ENCODE data around the gene KLHL40.

The KLHL40 gene

DNA sequence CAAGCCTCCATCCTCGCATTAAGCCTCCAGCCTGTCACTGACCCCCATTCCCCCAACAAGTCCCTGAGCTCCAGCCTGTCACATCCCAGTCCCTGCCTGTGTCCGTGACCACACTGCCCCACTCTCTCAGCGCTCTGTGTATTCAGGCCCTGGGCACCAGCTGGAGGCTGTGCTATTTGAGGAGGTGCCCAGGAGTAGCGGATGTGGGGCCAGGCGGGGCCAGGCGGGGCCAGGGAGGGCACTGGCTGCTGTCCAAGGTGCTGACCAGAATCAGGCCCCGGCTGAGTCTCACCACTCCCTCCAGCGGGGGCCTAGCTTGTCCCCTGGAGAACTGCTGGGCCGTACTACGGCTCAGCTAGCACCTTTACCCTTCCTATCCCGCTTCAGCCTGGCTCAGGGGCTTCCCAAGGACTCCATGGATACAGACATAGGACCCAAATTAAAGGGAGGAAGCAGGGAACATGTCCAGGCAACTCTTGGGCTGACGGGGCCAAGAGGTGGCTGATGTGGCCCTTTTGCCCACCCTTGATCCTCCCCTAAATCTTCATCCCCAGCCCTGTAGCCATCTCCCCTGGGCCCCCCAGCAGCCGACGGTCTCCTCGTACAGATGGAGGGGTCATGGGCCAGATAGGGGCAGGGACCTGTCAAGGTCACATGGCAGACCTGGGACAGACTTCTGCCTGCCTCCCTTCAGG lies 16.2 kb downstream of the KLHL40 start:
- DNase-seq (ENCODE audit: insufficient read length, low spot score) (peak; percentile 62), FAIRE-seq (no peak)

DNA sequence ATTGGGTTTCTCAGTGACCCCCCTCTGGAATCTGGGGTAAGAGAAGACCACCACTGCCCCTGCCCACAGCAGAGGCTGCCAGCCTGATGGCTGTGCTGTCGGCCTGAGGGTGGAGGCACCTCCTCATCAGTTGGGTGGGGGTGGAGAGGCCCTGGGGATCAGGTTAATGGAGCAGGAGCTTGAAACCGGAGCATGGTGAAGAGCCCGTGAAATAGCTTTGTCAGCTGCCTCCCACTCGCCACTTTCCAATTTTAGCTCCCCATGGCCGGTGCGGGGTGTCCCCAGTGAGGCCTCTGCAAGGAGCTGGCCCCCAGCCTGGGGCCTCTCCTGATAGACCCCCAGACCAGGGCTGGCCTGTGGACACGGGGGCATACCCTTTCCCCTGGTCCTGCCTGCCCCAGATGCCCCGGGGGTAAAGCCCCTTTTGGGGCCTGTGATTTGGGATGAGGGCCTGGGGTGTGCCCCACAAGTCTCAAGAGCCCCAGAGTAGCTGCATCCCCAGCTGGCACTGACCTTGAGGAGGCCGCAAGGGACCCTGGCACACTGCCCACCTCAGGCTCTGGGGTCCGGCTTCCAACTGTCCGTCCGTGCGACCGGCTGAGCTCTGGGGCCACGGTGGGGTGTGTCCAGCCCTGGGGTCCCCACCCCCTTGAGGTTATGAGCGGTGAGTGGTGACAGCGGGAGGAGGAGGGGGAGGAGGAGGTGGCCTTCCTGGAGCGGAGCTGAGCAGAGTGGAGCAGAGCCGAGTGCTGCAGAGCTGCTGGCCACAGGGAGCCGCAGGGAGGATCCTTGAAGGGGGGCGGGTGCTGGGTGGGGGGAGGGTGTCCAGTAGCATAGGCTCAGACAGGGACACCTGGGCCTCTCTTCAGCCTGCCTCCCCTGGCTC lies 17.0 kb downstream of the KLHL40 start, which contains the start of gene HHATL:
Gene HHATL, minus strand, starts transcription at position 733 of the 886 bp plus-strand sequence. CDS start 1,972 bp downstream, outside the sequence.
- no peak for DNase-seq (ENCODE audit: insufficient read length, low spot score)
- FAIRE-seq, result no peak

DNA sequence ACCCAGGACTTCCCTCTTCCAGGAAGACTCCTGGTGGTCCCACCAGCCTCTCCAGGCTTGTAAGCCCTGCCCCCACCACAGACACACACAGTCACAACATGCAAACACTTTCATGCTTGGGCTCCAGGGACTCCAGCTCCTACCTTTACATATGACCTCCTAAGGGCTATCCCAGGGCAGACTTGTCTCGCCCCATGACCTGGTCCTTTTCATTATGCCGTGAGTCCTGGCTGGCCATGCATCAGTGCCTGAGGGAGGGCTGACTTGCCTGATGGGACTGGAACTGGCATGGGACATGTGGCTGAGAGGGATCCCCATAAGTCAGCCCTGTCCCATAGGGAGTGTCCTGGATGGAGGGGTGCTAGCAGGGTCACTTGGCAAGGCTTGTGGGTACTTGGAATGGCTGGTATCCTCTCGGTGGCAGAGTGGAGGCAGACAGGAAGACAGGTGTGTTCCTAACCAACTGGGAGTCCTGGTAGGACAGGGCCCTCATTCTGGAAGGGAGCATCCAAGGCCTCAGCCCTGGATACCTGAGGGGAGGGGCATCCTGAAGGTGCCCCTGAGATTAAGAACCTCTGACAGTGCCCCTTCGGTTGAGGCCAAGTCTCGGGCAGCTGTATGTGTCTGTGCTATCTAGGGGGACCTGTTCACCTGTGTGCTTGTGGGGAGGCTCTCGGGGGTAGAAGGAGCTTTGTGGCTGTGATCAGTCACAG lies 17.8 kb downstream of the KLHL40 start:
- DNase-seq (ENCODE audit: insufficient read length, low spot score), result no peak
- FAIRE-seq, result no peak

DNA sequence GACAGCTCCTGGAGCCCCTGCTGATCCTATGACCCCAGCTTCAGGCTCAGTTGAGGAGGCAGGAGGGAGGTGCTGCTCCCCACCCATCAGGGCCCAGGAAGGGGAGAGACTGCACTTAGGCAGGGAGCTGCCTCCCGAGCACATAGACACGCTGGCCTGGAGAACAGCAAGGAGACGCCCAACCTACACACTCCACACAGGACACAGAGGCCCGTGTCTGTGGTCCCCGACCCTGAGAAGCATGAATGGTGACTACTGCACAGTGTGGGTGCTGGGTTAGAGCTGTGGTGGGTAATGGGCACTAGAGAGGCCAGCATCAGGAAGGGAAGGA lies 18.3 kb downstream of the KLHL40 start:
- DNase-seq (ENCODE audit: insufficient read length, low spot score), result no peak
- no peak for FAIRE-seq

DNA sequence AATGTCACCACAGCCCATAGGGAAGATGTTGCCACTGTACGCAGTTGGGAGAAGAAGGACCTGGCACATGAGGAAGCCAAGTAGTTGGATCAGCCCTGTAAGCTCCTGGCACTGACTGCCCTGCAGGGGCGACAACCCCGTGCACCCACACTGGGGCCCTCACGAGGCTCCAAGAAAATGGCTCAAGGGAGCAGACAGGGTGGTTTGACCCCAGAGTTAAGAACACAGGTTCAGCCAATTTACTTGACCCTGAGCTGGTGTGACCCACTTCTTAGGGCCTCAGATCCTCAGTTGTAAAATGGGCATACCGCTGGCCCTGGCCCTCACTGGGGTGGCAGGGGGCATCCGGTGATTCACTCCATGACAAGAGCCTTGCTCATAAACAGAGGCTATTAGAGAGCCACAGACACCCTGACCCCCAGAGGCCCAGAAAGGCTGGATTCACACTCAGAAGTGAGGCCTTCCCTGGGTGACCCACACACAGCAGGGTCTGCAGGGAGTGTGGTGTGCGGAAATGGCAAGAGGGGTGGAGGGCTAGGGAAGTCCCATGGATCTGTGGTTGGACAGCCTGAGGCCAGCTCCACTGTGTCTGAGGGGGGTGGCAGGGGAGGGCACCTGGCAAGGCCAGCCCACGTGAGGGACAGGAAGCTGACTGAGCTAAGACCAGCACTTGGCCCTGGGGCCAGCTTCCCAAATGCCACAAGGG lies 19.0 kb downstream of the KLHL40 start:
- FAIRE-seq (no peak), DNase-seq (ENCODE audit: insufficient read length, low spot score) (no peak)

DNA sequence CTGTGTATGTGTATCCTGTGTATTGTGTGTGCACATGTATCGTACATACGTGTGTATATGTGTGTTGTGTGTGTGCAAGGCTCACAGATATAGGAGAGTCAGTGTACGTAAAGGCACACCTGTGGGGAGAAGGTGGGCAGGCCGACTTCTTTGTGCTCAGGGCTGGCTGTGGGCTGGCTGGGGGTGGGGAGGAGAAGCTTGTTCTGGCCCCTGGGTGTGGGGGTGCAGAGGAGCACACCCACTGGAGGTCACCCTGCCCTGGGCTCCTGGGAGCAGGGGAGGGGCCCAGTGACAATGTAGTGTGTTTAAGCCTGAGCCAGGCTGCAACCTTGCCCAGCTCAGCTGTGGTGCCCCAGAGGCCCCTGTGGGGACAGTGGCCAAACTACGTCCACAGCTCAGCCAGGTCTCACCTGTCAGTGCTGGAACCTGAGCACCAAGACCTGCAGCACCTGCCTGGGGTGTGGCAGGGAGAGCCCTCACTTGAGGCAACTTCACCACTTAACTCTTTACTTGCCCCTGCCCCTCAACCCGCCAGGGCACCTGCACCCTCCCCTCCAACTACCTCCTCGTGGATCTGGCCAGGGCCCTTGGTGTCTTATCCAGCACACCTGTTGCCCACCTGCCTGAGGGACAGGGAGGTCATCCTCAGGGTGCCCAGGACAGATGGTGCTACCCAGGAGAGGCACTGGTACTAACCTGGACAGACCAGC lies 19.9 kb downstream of the KLHL40 start:
- FAIRE-seq (no peak), DNase-seq (ENCODE audit: insufficient read length, low spot score) (no peak)

DNA sequence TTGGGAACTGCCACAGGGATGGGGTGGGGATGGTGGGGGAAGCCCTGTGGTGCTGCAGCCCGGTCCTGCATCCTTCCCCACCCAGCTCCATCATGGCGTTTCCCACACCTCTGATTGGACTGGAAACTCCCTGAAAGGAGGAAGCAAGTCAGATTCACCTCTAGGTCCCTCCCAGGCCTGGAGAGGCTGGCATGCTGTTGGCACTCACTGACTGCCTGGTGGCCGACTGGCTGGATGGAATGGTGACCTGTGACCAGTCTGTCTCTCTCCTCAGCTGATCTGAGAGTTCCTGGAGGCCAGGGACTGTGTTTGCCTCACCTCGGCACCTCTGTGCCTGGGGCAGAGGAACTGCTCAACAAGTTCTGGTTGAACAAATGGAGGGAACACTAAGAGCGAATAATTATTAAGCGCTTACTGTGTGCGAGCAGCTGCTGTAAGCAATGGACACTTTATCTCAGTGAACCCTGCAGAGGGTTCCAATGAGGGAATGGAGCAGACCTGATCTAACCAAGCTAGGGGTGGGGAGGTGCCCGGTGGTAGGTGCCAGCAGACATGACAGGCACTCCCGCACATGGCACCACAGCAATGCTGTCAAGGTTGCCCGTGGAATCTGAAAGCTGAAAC lies 20.7 kb downstream of the KLHL40 start:
- DNase-seq (ENCODE audit: insufficient read length, low spot score) (no peak), FAIRE-seq (no peak)

DNA sequence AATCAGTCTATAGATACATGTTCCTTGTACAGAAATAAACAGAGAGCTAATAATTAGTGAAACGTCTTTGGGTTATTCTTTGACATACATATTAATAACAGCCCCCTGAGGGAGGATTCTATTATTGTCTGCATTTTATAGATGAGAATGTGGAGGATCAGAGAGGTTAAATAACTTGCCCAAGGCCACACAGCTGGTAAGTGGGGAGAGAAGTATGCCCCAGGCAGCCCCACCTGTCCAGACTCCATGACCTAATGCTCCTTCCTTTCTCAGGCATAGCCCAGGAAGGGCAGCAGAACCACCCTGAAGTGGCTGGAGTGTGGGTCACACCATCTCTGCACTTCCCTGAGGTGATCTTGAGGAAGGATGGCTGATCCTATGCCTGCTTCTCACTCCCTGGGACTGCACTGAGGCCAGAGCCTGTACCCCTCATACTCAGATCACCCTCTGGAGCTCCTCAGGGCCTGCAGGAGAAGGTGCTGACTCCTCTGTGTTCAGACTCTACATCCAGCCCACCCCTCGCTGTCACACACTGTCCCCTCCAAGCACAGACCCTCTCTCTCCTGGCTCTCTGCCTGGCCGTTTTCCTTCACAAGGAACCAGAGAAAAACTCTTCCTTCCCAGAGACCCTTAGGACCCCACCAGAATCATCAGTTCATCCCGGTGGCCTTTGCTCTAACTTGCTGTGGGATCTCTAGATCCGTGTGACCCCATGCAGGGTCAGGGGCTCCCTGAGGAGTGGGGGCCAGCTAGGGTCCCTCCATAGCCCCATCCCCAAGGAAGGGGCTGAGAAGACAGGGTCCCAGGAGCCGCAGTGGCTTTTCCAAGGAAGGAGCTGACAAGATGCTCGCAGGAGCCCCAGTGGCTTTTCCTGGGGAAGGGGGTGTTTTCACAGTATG lies 21.6 kb downstream of the KLHL40 start:
- DNase-seq (ENCODE audit: insufficient read length, low spot score) (no peak), FAIRE-seq (no peak)

DNA sequence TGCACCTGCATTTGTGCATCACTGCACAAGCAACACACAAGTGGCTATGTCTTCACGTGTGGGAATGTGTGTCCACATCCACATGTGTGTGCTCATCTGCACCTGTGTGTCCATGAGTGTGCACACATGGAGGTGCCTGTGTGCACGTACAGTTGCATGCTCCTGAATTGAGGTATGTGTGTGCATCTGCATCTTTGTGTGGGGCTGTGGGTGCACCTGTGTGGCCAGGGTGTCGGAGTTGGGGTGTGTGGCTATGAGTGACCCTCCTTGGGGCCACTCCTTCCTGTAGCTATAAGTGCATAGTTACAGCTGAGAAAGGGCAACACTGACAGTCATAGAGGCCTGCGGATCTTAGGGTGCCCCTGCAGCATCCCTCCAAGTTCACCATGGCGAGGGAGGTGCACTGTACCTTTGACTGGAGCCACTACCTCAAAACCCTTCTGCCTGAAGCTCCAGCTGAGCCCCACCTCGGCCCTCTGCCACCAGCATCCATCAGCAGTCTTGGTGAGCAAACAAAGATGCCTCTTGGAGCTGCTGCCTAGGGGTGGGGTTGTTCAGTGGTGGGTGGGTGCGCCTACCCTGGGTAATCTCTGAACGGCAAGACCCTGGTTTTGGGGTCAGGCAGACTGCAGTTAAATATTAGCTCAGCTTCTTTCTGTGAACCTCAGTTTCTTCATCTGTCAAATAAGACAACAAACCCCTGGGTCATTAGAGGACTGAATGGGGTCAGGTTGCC lies 22.5 kb downstream of the KLHL40 start:
- no peak for FAIRE-seq
- DNase-seq (ENCODE audit: insufficient read length, low spot score), result no peak

DNA sequence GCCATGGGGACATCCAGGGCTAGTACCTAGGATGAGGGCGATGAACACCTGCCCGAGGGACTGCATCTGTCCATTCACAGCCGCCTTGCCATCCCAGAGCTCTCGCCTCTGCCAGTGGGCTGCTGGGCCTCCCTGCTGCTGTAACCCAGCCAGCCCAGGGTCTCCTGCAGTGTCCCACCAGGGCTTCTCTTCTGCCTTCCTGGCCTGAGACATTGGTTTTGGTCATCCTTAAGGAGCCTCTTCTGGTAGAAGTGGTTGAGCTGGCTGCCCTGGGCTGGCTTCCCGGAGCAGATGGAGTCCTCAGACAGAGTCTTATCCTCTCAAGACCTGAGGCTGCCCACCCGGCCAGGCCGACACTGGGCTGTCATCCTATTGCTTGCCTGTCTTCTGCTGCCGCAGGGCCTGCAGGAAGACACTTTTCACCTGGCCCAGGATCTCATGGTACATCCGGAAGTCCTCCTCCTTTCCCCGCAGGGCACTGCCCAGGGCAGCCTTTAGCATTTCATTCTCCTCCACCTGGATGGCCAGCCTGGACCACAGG lies 23.3 kb downstream of the KLHL40 start:
- no peak for FAIRE-seq
- DNase-seq (ENCODE audit: insufficient read length, low spot score), result no peak

DNA sequence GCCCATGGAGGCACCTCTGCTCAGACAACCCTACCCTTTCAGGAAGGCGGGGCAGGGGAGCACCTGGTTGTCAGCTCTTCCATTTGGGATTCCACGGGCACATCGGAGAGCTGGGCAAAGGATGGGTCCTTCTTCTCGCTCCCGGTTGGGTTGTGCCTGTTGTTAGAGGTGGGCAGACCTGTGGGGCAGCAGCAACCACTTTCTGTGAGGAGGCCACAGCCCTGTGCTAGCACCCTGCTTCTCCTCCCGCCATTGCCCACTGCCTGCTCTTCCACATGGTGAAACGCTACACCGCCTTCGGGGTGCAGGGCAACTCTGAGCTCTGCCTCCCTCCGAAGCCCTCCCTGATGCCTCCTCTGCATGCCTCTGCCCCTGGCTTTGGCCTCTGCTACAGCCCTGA lies 24.3 kb downstream of the KLHL40 start:
- FAIRE-seq (no peak), DNase-seq (ENCODE audit: insufficient read length, low spot score) (no peak)

DNA sequence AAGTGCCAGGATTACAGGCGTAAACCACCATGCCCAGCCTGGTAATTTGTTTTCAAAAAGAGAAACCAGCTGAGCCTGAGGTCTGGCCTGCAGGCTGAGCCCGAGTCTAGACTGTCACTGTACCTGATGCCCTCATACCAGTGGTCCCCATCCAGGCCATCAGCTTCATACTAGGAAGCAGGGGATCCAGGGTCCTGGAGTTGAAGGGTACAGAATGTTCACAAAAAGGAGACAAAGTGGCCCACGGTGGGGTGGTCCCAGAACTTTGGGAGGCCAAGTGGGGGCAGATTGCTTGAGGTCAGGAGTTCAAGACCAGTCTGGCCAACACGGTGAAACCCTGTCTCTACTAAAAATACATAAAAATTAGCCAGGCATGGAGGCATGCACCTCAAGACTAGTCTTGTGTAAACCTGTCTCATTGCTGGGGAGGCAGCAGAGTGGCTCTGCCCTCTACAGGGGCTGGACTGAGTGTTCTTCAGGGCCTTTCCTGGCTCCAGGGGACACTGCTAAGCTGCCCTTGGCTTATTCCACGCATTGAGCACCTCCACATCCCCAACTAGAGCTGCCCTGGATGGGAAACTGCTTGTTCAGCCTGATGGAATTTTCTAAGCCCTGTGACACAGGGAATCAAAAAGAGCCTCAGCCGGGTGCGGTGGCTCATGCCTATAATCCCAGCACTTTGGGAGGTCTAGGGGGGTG lies 25.1 kb downstream of the KLHL40 start:
- FAIRE-seq (no peak), DNase-seq (ENCODE audit: insufficient read length, low spot score) (no peak)

DNA sequence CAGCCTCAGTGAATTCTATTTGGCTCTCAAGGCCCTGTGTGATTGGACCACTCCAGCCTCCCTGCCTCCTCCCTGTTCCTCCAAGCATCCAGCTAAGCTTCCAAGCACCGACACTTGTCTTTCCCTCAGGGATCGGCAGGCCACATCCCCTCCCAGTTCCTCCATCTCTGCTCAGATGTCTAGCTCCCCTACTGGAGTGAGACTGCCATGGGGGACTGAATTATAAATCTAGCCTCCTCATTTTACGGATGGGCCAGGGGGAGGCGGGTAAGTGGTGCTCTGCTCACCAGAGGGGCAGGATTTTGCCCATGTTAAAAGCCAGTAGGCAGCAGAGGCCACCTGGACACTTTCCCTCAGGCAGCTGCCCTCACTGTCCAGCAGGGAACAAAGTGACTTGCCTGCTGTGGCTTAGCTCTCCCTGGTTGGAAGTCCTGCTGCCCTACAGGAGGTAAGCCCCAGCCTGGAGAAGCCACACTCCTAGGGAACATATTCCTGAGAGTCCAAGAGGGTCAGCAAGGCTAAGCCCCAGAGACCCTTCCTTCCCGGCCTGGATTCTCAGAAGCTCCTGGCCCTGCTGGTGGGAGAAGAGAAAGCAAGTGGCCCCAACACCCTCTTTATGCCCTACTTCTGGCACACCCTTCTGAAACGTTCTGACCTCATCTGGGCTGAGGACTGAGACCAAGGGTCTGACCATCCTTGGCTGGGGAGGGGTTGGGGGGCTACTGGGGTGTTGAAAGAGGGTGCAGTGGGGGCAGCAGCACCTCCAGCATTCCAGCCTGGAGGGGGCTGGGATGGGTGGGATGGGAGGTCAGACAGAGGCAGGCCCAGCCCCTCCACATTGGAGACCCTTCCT lies 26.4 kb downstream of the KLHL40 start:
- no peak for DNase-seq (ENCODE audit: insufficient read length, low spot score)
- no peak for FAIRE-seq

DNA sequence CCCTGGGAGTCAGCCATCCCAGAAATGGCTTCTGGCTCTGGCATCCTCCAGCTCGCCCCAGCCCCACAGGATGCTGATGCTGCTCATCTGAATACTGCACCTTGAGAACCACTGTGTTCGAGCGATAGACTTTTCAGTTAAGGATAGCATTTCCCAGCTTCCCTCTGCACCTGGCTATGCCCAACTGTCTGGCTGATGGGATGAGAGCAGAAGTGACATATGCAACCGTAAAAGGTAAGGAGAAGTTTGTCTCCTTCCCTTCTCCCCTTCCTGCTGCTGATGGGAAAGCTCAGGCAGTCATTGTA lies 27.0 kb downstream of the KLHL40 start:
- DNase-seq (ENCODE audit: insufficient read length, low spot score), result no peak
- FAIRE-seq, result no peak

DNA sequence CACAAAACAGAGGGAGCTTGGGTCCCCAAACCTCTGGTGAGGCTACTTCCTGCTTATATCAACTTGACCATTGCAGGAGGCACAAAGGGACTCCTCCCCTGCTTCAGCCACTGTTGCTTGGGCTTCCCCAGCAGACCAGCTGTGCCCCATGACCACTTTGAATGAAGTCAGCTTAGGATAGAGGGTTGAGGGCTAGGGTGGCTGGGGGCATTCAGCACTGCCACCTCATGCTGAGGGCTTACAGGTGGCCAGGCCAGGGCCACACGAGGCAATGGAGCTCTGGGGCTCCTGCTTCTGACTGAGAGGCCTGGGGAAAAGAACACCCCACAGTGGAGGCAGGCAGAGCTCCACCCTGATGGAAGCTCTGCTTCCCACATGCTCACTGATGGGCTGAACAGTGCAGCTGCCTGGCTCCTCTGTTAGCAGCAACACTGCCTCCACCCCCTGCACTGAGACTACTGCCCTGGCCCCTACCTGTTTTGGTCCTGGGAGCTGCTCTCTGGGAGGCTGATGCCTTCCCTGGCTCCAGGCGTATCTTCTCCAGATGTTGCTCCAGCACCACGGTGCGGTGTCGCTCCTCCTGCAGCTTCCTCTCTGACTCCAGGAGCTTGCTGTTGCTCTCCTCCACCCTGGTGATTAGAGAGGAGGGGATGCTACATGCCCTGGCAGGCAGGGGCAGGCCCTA lies 27.5 kb downstream of the KLHL40 start:
- DNase-seq (ENCODE audit: insufficient read length, low spot score) (no peak), FAIRE-seq (no peak)

DNA sequence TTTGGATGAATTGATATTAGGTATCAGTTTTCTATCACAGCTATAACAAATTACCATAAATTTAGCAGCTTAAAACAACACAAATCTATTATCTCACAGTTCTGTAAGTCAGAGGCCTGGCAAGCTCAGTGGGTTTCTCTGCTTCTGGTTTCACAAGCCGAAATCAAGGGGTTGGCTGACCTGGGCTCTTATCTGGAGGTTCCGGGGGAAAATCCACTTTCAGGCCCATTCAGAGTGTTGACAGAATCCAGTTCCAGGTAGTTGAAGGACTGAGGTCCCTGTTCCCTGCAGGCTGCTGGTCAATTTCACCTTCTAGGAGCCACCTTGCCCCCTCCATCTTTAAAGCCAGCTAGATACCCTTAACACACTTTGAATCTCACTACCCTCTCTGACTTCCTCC lies 28.4 kb downstream of the KLHL40 start:
- FAIRE-seq, result no peak
- no peak for DNase-seq (ENCODE audit: insufficient read length, low spot score)

Data from GM19239 (cell line).